Measurements from ENCODE around the gene ATG14.

GRCh38 chr14:55457496-55457895, 45.9 kb upstream of the ATG14 start:
- TF ChIP-seq POLR2A (IDR thresholded peaks at IDR 0.05; ENCODE audit: low read depth, low read length) (no peak), TAF1 (IDR thresholded peaks at IDR 0.05; ENCODE audit: borderline replicate concordance, low read depth, low read length) (no peak), POLR2AphosphoS5 (IDR thresholded peaks at IDR 0.05; ENCODE audit: low read depth, low read length) (no peak)

All from GM12892 (cell line).